K562 (cell line): Measurements from ENCODE around the gene NPS. TPM values are rescaled to one million over a fixed set of nuclear protein-coding genes. Genes with fewer than 3 reads are reported as not detected.

ENCODE experiments used
- ATAC-seq: fragments of 200-7000 bp; cut with Tn5 transposase; 3 replicates; pipeline ENCODE4 v1.9.1; 2020; ENCODE audit warnings: moderate library complexity
- BruUV-seq: library from RNA; stranded (reverse); fragments of 400-500 nt; replicated peaks from 2 replicates; lab custom pipeline; 2021; lab: Mats Ljungman, UMichigan
- CTCF ChIA-PET: fragments of 300-600 bp; formaldehyde crosslinking; extraction: SDS; loops from one replicate; lab custom pipeline; 2021; ENCODE audit warnings: low intra/inter-chr PET ratio; lab: Yijun Ruan, JAX
- POLR2A ChIA-PET: fragments of 300-600, 350-650 bp; sonication (Branson Sonifier 250); formaldehyde crosslinking; extraction: SDS; loops from one replicate; lab custom pipeline; 2021; ENCODE audit warnings: antibody characterized with exemption, inconsistent platforms; lab: Yijun Ruan, JAX
- DNase-seq, 4 experiments: peaks; one replicate each; pipeline versions ENCODE4 v3.0.0 to v3.0.0-alpha.2; 2011 to 2018; ENCODE audit warnings: low spot score in 3 of 4, mixed read lengths in 3 of 4; ENCODE audit errors: extremely low read depth in 1 of 4
- FAIRE-seq: peaks from 2 replicates; lab custom pipeline; 2011; peaks lifted over from hg19 to GRCh38; lab: Jason Lieb, UNC
- H2AFZ ChIP-seq: 2 replicates; pipeline ENCODE4 v1.6.0; 2011; ENCODE audit warnings: low read depth, low read length, control low read depth, inconsistent platforms
- H3K27ac ChIP-seq: fragments of 200-600 bp; 3 replicates; pipeline ENCODE4 v1.8.0; 2011; ENCODE audit warnings: low read depth, mild to moderate bottlenecking, control low read depth, inconsistent platforms, low read length, moderate library complexity, mixed read lengths; ENCODE audit errors: extremely low read depth
- H3K27me3 ChIP-seq, 2 experiments: fragments of 300-600 bp in 1 of 2; 2 replicates in 1 of 2; 3 replicates in 1 of 2; pipeline versions ENCODE4 v1.6.0 to v1.8.0; 2011; ENCODE audit warnings: inconsistent platforms in 2 of 2, low read length in 2 of 2, mild to moderate bottlenecking in 1 of 2, mixed read lengths in 1 of 2, moderate library complexity in 1 of 2; ENCODE audit not compliant: control insufficient read depth in 2 of 2, insufficient read depth in 2 of 2
- H3K36me3 ChIP-seq: fragments of 300-600 bp; 3 replicates; pipeline ENCODE4 v1.8.0; 2011; ENCODE audit warnings: mild to moderate bottlenecking, low read length, inconsistent platforms; ENCODE audit not compliant: control insufficient read depth, insufficient read depth
- H3K4me1 ChIP-seq, 2 experiments: fragments of 200-600 bp in 1 of 2; replicated peaks in 1 of 2; 2 replicates in 1 of 2; 3 replicates in 1 of 2; pipeline versions ENCODE4 v1.5.1 to v1.8.0; 2011; ENCODE audit warnings: inconsistent platforms in 2 of 2, low read length in 2 of 2, mild to moderate bottlenecking in 1 of 2, mixed read lengths in 1 of 2, moderate library complexity in 1 of 2; ENCODE audit not compliant: control insufficient read depth in 2 of 2, insufficient read depth in 2 of 2
- H3K4me2 ChIP-seq: 2 replicates; pipeline ENCODE4 v1.6.1; 2011; ENCODE audit warnings: low read length, control low read depth, inconsistent platforms, mixed read lengths; ENCODE audit not compliant: insufficient read depth
- H3K4me3 ChIP-seq: fragments of 200-600 bp; sonication (generic), shearing (Covaris generic); 2 replicates; pipeline ENCODE4 v1.5.1; 2016; ENCODE audit warnings: control low read depth, inconsistent platforms
- H3K79me2 ChIP-seq: fragments of 200-600 bp; 3 replicates; pipeline ENCODE4 v1.8.0; 2011; ENCODE audit warnings: low read length, inconsistent platforms; ENCODE audit not compliant: control insufficient read depth, insufficient read depth
- H3K9ac ChIP-seq, 2 experiments: 2 replicates each; pipeline versions ENCODE4 v1.6.0 to v1.6.1; 2011; ENCODE audit warnings: low read depth in 2 of 2, low read length in 2 of 2, control low read depth in 1 of 2, inconsistent platforms in 1 of 2, mild to moderate bottlenecking in 1 of 2, mixed read lengths in 1 of 2; ENCODE audit not compliant: insufficient read depth in 1 of 2
- H3K9me1 ChIP-seq: one replicate; pipeline ENCODE4 v1.6.0; 2011; ENCODE audit warnings: inconsistent platforms, mild to moderate bottlenecking, low read length, moderate library complexity; ENCODE audit not compliant: control insufficient read depth, insufficient read depth
- H3K9me3 ChIP-seq: replicated peaks from 2 replicates; pipeline ENCODE4 v1.5.1; 2011; ENCODE audit warnings: low read depth, low read length, inconsistent platforms; ENCODE audit not compliant: control insufficient read depth, insufficient read depth
- H4K20me1 ChIP-seq: replicated peaks from 2 replicates; pipeline ENCODE4 v1.6.1; 2011; ENCODE audit warnings: low read length, inconsistent platforms, mixed read lengths; ENCODE audit not compliant: control insufficient read depth, insufficient read depth
- BRF2 ChIP-seq: IDR thresholded peaks from 3 replicates; pipeline ENCODE4 v1.6.1; 2011; ENCODE audit warnings: borderline replicate concordance, mild to moderate bottlenecking; ENCODE audit not compliant: insufficient read length, insufficient read depth
- DIDO1 ChIP-seq: fragments of 450-650 bp; IDR thresholded peaks from 2 replicates; pipeline ENCODE4 v1.6.1; 2016; ENCODE audit warnings: low read depth, missing biosample characterization, missing genetic modification characterization
- ETV1 ChIP-seq: fragments of 450-650 bp; conservative IDR thresholded peaks from 2 replicates; pipeline ENCODE4 v1.6.1; 2016; ENCODE audit warnings: missing genetic modification characterization, control low read depth, low read depth, missing compliant biosample characterization
- EZH2 ChIP-seq: IDR thresholded peaks from 2 replicates; pipeline ENCODE4 v1.6.1; 2012; ENCODE audit warnings: low read depth, mild to moderate bottlenecking, inconsistent platforms, low read length, borderline replicate concordance
- FOXO4 ChIP-seq: fragments of 450-650 bp; formaldehyde crosslinking; IDR thresholded peaks from 2 replicates; pipeline ENCODE4 v1.4.0; 2020; ENCODE audit warnings: mild to moderate bottlenecking, moderate library complexity
- GABPA ChIP-seq: fragments of 200-800 bp; sonication (Bioruptor generic); conservative IDR thresholded peaks from 2 replicates; pipeline ENCODE4 v1.6.1; 2016; ENCODE audit warnings: low read depth, missing genetic modification characterization, missing compliant biosample characterization
- HDAC6 ChIP-seq: IDR thresholded peaks from 2 replicates; pipeline ENCODE4 v1.6.1; 2012; ENCODE audit warnings: low read depth, mild to moderate bottlenecking, control low read depth, inconsistent platforms, low read length, moderate library complexity
- HDGF ChIP-seq: fragments of 450-650 bp; IDR thresholded peaks from 2 replicates; pipeline ENCODE4 v1.6.1; 2016
- NONO ChIP-seq, 2 experiments: fragments of 200-400 bp in 1 of 2; fragments of 450-650 bp in 1 of 2; formaldehyde crosslinking in 1 of 2; IDR thresholded peaks; 2 replicates each; pipeline ENCODE4 v1.6.1; 2017; ENCODE audit warnings: low read depth in 2 of 2, mild to moderate bottlenecking in 2 of 2, moderate library complexity in 2 of 2, low read length in 1 of 2
- POLR3A ChIP-seq: IDR thresholded peaks from 2 replicates; pipeline ENCODE4 v1.6.1; 2011; ENCODE audit warnings: borderline replicate concordance, mild to moderate bottlenecking, moderate library complexity; ENCODE audit not compliant: insufficient read length, insufficient read depth; ENCODE audit errors: extremely low read depth
- PRMT5 ChIP-seq: sonication (generic); formaldehyde crosslinking; IDR thresholded peaks from 2 replicates; pipeline ENCODE4 v1.5.0; 2020; ENCODE audit warnings: missing genetic modification reagents
- SMARCE1 ChIP-seq: fragments of 450-650 bp; IDR thresholded peaks from 2 replicates; pipeline ENCODE4 v1.7.1; 2016; ENCODE audit warnings: mild to moderate bottlenecking
- TBP ChIP-seq: optimal IDR thresholded peaks from 2 replicates; pipeline ENCODE3; 2011; ENCODE audit warnings: low read depth, low read length, improper control_type of control experiment
- TCF7L2 ChIP-seq: fragments of 150-350 bp; IDR thresholded peaks from 2 replicates; pipeline ENCODE4 v1.6.1; 2016; ENCODE audit warnings: low read depth, mild to moderate bottlenecking, low read length, moderate library complexity
- TEAD2 ChIP-seq: fragments of 450-650 bp; IDR thresholded peaks from 2 replicates; pipeline ENCODE4 v1.6.1; 2016; ENCODE audit warnings: missing genetic modification characterization, control low read depth, missing compliant biosample characterization
- ZNF175 ChIP-seq: fragments of 200-800 bp; sonication (Bioruptor generic); IDR thresholded peaks from 2 replicates; pipeline ENCODE4 v1.6.1; 2016; ENCODE audit warnings: low read depth, mild to moderate bottlenecking, missing genetic modification characterization, missing compliant biosample characterization
- ZNF436 ChIP-seq: fragments of 250-450, 450-650 bp; sonication (Bioruptor Pico); formaldehyde crosslinking; IDR thresholded peaks from 2 replicates; pipeline ENCODE4 v1.7.0; 2020; ENCODE audit warnings: mild to moderate bottlenecking
- ZNF780A ChIP-seq: fragments of 250-450 bp; sonication (Bioruptor Pico); IDR thresholded peaks from 2 replicates; pipeline ENCODE4 v1.5.0; 2021; ENCODE audit warnings: mild to moderate bottlenecking
- WGBS: fragments of 100-300 bp; shearing (Covaris generic); methylation state at CpG from one replicate; pipeline ENCODE4 v1.1.6; 2016; ENCODE audit warnings: low coverage, mixed read lengths; ENCODE audit not compliant: insufficient coverage; ENCODE audit errors: missing lambda C conversion rate; 5-methylcytosine and 5-hydroxymethylcytosine counted together
- in situ Hi-C: fragments of 300-500 bp; cut with MboI; formaldehyde crosslinking; loops from 4 replicates; pipeline ENCODE4 v1.15.0; 2018; ENCODE audit warnings: inconsistent platforms, mixed read lengths
- intact Hi-C: fragments of 100-400 bp; cut with micrococcal nuclease; formaldehyde crosslinking; loops from 2 replicates; pipeline ENCODE4 v1.14.2; 2022
- polyA plus RNA-seq, 8 experiments: library from polyadenylated mRNA; depleted of rRNA in 4 of 8; stranded (reverse) in 5 of 8; unstranded in 3 of 8; fragments of >200 nt; fragmentation: Nextera tagmentation in 2 of 8; fragmentation: Illumina TruSeq in 1 of 8; extraction: Ambion mirVana in 2 of 8; extraction: Trizol in 1 of 8; gene quantifications; 2 replicates each; pipeline versions ENCODE4 v1.2.1 to v1.2.3, GENCODE V29; 2011 to 2014; ENCODE audit warnings: inconsistent platforms in 1 of 8, missing spikeins in 1 of 8
- total RNA-seq, 7 experiments: library from RNA; depleted of rRNA in 6 of 7; stranded (reverse); fragments of >200 nt in 6 of 7; fragmentation: Illumina TruSeq in 2 of 7; extraction: Trizol in 2 of 7; gene quantifications; 2 replicates each; pipeline versions ENCODE4 v1.2.1 to v1.2.3, GENCODE V29; 2011 to 2021; ENCODE audit warnings: low replicate concordance in 1 of 7
- TF ChIP-seq, protein P1 (sequence below), 2 experiments: fragments of 200-800 bp in 1 of 2; sonication (Bioruptor generic) in 1 of 2; sonication (generic) in 1 of 2; formaldehyde crosslinking in 1 of 2; IDR thresholded peaks in 1 of 2; conservative IDR thresholded peaks in 1 of 2; 2 replicates each; pipeline versions ENCODE4 v1.5.0 to v1.6.1; 2016 to 2020; ENCODE audit warnings: missing compliant biosample characterization in 1 of 2, missing genetic modification characterization in 1 of 2, missing genetic modification reagents in 1 of 2
- TF ChIP-seq, protein P2 (sequence below): fragments of 250-450 bp; sonication (Bioruptor Pico); IDR thresholded peaks from 2 replicates; pipeline ENCODE4 v1.8.0; 2021; ENCODE audit warnings: borderline replicate concordance, mild to moderate bottlenecking, moderate library complexity; ENCODE audit not compliant: poor library complexity, severe bottlenecking

The NPS gene
- total and polyA plus RNA-seq, 9 of the 15 experiments (the other 6 are each of a cell fraction or from before 2014, with no cell fraction given), result not detected

GRCh38 chr10:127532193-127532592 is 16.9 kb upstream of the NPS start:
- Histone ChIP-seq H3K27me3 (no peaks in the 10 kb centered on the region), H4K20me1 (no peaks in the 10 kb centered on the region), H3K4me3 (no peak overlapping the region), H3K36me3 (no peaks in the 10 kb centered on the region), H3K9me1 (no peaks in the 10 kb centered on the region), H2AFZ (no peak overlapping the region), H3K9me3 (no peaks in the 10 kb centered on the region), H3K9ac (no peak overlapping the region), H3K4me2 (no peak overlapping the region), H3K27ac (no peak overlapping the region), H3K79me2 (no peaks in the 10 kb centered on the region), H3K4me1 (no peaks in the 10 kb centered on the region)
- BruUV-seq, result no TSS peak
- intact Hi-C loops, result no loop called here
- FAIRE-seq (no peak), ATAC-seq (no peak), DNase-seq (no peak)
- TF ChIP-seq HDGF, result no peak
- TF ChIP-seq PRMT5, result no peak
- no peak for TF ChIP-seq TBP
- TF ChIP-seq, protein P1, sequence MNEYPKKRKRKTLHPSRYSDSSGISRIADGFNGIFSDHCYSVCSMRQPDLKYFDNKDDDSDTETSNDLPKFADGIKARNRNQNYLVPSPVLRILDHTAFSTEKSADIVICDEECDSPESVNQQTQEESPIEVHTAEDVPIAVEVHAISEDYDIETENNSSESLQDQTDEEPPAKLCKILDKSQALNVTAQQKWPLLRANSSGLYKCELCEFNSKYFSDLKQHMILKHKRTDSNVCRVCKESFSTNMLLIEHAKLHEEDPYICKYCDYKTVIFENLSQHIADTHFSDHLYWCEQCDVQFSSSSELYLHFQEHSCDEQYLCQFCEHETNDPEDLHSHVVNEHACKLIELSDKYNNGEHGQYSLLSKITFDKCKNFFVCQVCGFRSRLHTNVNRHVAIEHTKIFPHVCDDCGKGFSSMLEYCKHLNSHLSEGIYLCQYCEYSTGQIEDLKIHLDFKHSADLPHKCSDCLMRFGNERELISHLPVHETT (CRISPR knock-in tag; conservative IDR thresholded peaks at IDR 0.05 in 1 of 2, IDR thresholded peaks at IDR 0.05 in 1 of 2), result no peak
- TF ChIP-seq POLR3A, result no peak
- no peak for TF ChIP-seq DIDO1
- TF ChIP-seq FOXO4 (CRISPR knock-in tag), result no peak
- no peak for TF ChIP-seq ZNF436 (CRISPR knock-in tag)
- no peak for TF ChIP-seq BRF2
- TF ChIP-seq TCF7L2, result no peak
- TF ChIP-seq ETV1, result no peak
- TF ChIP-seq GABPA (tag), result no peak
- TF ChIP-seq, protein P2, sequence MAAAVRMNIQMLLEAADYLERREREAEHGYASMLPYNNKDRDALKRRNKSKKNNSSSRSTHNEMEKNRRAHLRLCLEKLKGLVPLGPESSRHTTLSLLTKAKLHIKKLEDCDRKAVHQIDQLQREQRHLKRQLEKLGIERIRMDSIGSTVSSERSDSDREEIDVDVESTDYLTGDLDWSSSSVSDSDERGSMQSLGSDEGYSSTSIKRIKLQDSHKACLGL (CRISPR knock-in tag), result no peak
- TF ChIP-seq NONO (IDR thresholded peaks at IDR 0.05; ENCODE audit: low read depth in 2 of 2, low read length in 1 of 2), result no peak
- TF ChIP-seq TEAD2 (tag), result no peak
- no peak for TF ChIP-seq SMARCE1
- TF ChIP-seq ZNF175 (CRISPR knock-in tag), result no peak
- TF ChIP-seq EZH2, result no peak
- no peak for TF ChIP-seq HDAC6
- TF ChIP-seq ZNF780A, result no peak
- in situ Hi-C loops, result no loop called here
- ChIA-PET CTCF (no interaction called here), POLR2A (no interaction called here)
- WGBS, result 0% methylated on average over 6 of the region's 6 CpGs
